Activated CD8-positive, alpha-beta memory T cell treated with anti-CD3 and anti-CD28 coated beads for 24 hours (primary cell): Measurements from ENCODE around the gene TBC1D32.
"Not testable (repeated sequence)": the region's sequence is repeated elsewhere in the genome, so short reads cannot be mapped to it uniquely, and the experiment has no call there.

Experiments used
- DNase-seq: peaks from one replicate; pipeline ENCODE4 v3.0.0-alpha.2; 2020

The TBC1D32 gene

DNA sequence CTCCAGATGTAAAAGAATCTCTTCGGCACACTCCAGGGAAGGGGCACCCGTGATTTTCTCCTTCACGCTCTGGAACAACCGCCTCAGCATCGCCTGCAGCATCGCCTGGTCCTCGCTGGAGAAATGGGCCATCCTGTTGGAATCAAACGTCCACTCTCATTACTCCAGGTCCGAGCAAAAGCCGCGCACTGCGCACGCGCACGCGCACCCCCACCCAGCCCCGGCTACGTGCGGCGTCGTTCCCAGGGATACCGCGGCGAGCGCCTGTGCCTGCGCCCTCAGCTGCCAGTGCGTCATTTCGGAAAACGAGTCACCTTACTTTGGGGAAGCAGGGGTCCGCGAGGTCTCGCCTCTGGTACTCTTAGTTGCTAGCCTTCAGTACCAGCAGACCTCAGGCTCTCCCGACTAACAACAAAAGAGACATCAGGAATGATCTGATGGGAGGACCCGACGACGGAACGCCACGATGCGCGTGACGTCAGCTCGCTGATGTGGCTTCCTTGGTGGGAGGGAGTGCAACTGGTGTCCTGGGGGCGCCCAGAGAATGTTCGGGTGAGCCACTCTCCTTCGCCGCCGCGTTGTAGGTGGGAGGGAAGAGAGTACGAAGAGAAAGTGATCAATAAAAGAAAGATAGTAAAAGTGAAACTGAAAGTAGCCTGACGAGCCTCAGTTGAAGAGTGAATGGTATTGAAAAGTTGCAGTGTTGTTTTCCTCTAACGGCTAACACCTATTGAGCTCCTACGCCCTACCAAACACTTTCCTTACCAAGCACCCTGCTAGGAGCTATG, at the start of gene TBC1D32:
Gene TBC1D32, minus strand, starts transcription at position 182 of the 788 bp plus-strand sequence. Its CDS starts 50 bp downstream, at position 132.
- DNase-seq: peak; percentile 94

DNA sequence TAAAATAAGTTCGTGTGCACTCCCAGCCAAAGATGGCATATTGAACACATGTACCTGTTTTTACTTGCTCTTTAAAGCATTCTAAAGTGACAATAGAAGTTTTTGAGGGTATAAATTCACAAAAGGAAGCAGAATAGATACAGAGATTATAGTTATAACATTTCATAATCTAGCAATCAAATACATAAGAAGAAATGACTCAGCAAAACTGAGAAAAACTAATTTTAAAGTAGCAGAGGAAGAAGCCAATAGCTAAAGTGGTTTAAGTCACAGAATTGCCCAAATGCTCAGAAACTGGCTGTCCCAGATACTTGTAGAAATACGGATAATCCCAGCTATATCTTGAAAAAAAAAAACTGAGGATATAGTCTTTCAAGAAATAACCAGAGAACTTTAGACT, 49.2 kb upstream of the TBC1D32 start:
- DNase-seq: no peak

GRCh38 chr6:121382467-121383121, 48.3 kb upstream of the TBC1D32 start:
- no peak for DNase-seq

GRCh38 chr6:121376411-121376810, 42.1 kb upstream of the TBC1D32 start:
- no peak for DNase-seq

GRCh38 chr6:121374219-121374618, 39.9 kb upstream of the TBC1D32 start:
- DNase-seq: not testable (repeated sequence)

- no peak for DNase-seq
These were observed 31.5 kb upstream of the TBC1D32 start for GRCh38 chr6:121365536-121366521.

DNA sequence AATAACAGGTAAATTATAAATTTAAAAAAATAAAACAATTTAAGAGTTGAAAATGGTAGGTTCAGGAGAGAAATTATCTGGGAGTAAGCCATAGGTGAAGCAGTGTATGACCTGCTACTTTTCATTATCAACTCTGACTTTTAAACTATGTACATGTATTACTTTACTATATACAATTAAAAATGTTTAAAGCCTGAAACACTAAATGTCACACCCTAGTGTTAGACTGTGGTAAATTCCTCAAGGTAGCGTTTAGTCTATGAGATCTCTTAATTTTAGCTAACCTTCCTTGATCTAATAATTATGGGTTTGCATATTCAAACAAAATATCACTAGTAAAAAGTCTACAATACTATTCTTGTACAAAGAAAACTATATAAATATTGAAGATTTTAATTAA, 22.3 kb upstream of the TBC1D32 start:
- no peak for DNase-seq

DNA sequence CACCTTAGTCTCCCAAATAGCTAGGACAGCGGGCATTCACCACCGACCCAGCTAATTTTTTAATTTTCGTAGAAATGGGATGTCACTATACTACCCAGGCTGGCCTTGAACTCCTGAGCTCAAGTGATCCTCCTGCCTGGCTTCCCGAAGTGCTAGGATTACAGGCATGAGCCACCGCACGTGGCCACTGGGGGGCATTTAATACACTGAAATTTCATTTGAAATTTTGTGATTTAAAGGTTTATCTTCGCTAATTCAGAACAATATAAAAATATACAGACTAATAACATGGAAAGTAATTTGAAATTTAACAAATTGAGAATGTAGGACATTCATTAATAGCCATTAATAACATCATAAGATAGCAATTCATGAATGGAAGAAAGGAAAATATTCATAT, 20.5 kb upstream of the TBC1D32 start:
- no peak for DNase-seq

GRCh38 chr6:121352941-121353340, 18.7 kb upstream of the TBC1D32 start:
- no peak for DNase-seq

GRCh38 chr6:121351916-121352315, 17.6 kb upstream of the TBC1D32 start:
- DNase-seq: no peak

GRCh38 chr6:121349596-121349995, 15.3 kb upstream of the TBC1D32 start:
- no peak for DNase-seq

DNA sequence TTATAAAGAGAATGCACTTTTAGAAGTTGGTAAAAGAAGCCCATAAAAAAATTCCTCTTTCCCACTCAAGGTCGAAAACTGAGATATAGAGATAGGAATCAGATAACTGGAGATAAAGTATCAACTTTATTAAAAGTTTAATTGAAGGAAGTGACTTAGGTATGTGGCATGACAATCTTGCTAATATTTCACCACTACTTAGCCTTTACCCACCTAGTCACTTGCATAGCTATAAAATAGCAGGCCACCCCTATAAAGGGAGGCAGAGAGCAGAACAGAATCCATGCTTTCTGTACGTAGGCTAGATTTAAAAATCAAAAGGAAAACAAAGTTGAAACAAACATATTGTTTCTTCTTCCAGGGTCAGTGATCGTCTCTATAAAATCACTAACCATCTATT, 13.2 kb upstream of the TBC1D32 start:
- DNase-seq: no peak

DNA sequence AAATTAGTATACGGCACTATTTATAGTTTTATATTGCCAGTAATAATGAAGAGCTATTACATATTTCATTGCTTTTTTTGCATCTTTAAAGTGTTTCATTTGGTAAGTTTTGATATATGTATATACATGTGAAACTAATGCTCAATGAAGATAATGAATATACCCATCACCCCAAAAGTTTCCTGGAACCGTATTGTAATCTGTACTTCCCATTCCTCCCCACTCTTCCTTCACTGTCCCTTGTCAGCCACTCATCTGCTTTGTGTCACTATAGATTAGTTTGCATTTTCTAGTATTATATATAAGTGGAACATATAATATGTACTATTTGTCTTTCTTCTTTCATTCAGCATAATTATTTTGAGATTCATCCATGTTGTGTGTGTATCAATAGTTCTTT, 10.3 kb upstream of the TBC1D32 start:
- DNase-seq: no peak

GRCh38 chr6:121339639-121340226, 5.5 kb upstream of the TBC1D32 start:
- no peak for DNase-seq

GRCh38 chr6:121338956-121339355, 4.7 kb upstream of the TBC1D32 start:
- DNase-seq: no peak

- DNase-seq: no peak
These were observed 4.1 kb upstream of the TBC1D32 start for GRCh38 chr6:121338366-121338765.

- no peak for DNase-seq
These were observed 1.1 kb upstream of the TBC1D32 start for GRCh38 chr6:121335087-121336008.

DNA sequence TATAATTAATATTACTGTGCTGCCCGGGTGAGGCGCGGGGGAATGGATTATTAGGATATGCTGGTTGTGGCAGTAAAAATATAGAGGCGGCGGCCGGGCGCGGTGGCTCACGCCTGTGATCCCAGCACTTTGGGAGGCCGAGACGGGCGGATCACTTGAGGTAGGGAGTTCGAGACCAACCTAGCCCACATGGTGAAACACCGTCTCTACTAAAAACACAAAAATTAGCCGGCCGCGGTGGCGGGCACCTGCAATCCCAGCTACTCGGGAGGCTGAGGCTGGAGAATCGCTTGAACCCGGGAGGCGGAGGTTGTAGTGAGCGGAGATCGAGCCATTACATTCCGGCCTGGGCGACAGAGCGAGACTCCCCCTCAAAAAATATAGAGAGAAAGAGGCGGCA, 586 bp downstream of the TBC1D32 start:
- DNase-seq: not testable (repeated sequence)

- no peak for DNase-seq
These were observed 1.1 kb downstream of the TBC1D32 start for GRCh38 chr6:121333196-121333595.

DNA sequence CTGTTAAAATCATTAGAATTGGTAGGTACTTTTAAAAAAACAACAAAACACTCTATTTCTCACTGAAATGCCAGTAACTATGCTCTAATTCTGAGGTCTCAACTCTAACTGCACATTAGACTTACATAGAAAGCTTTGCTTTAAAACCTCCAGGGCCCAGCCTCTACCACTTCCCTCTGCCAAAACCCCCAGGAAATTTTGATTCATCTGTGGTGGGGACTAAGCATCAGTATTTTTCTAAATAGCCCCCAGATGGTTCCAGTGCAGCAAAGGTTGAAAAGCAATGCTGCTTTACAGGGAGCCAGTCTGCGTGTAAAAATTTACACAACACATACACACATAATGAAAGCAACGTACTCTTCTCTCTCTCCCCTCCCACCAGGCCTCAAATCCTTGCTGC, 3.8 kb downstream of the TBC1D32 start:
- DNase-seq: no peak

- DNase-seq: no peak
These were observed 13.0 kb downstream of the TBC1D32 start for GRCh38 chr6:121321282-121321681.

DNA sequence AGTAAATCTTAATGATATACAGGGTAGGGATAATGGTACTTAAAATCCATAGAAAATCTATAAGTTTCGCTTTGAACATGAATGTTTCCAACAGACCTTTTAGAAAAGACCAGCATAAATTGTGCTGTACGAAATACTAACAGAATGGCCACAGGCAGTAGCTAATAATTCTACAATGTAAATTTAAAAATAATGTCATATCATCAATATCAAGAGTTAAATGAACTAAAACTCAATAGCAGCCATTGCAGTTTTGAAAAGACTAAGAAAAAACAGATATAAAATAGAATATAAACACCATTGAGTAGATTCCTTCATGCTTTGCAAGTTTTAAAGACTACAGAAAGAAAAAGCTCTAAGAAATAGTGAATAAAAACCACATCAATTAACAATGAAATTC, 14.7 kb downstream of the TBC1D32 start:
- no peak for DNase-seq
